Head of caudate nucleus (tissue), 42 donors: ENCODE results near the gene NKIRAS1.
"Not testable (repeated sequence)": the region's sequence is repeated elsewhere in the genome, so short reads cannot be mapped to it uniquely, and the experiment has no call there.

ENCODE experiments used
- DNase-seq, 42 donors: peaks; one replicate each; pipeline versions ENCODE4 v3.0.0 to v3.0.0-alpha.2; 2020 to 2021; ENCODE audit warnings: mixed read lengths in 7 of 42
- intact Hi-C: fragments of 100-400 bp; cut with DNase I; formaldehyde crosslinking; loops from one replicate; pipeline ENCODE4 v1.15.0; 2022

NKIRAS1 gene

DNA sequence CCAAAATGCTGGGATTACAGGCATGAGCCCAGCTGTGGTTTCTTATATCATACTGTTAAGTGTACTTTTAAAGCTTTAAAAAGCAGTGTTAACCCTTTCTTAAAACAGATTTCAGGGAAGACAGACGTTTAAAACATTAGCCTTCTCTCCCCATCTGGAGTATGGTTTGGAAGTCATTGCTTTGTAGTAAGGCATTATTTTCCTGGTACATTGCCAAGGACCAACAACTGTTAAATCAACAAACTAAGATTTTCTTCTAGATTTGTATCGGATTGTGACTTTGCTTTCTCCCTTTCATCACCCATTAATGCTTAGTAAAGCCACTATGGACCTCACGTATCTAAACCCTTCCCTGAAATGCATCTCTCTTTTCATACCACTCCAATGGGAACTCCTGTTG, 60.5 kb downstream of the NKIRAS1 start:
- DNase-seq, result no peak
- intact Hi-C loops, result no loop called here

DNA sequence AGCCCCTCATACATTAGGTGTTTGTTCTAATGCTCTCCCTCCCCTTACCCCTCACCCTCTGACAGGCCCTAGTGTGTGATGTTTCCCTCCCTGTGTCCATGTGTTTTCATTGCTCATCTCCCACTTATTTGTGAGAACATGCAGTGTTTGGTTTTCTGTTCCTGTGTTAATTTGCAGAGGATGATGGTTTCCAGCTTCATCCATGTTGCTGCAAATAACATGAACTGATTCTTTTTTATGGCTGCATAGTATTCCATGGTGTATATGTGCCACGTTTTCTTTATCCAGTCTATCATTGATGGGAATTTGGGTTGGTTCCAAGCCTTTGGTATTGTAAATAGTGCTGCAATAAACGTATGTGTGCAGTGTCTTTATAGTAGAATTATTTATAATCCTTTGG, 67.3 kb downstream of the NKIRAS1 start:
- intact Hi-C loops, DNase-seq: not testable (repeated sequence)

DNA sequence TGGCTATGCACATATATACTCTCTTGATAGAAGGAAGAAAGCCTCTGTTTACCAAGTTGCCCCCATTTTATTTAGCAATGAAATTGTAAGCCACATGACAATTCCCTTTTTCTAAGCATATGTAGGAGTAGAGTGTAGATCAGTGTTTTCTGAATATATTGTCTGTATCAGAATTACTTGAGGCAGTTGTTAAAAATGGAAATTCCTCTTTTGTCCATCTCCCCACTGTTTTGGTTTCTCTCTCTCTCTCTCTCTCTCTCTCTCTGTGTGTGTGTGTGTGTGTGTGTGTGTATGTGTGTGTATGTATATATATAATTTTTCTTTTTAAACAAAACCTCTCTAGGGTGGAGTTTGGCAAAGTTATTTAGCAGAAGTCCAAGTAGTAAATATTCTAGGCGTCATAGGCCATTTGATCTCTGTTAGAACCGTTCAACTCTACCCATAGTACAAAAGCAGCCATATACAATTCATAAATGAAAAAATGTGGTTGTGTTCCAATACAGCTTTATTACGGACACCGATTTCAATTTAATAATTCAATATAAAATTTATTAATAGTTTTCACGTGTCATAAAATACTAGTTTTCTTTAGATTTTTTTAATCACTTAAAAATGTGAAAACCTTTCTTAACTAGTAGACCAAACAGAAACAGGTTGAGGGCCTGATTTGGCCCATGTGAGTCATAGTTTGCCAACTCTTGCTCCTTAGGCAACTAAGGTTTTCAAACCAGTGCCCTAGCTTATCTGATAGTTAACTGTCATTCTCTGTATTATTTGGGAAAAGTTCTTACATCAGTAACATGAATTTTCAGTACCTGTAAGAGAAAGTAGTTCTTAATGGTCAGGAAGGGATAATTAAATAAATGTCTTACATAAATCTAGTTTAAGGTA, 71.2 kb downstream of the NKIRAS1 start:
- no peak for DNase-seq

GRCh38 chr3:23843869-23844268, 72.9 kb downstream of the NKIRAS1 start:
- DNase-seq, result no peak
- intact Hi-C loops, result no loop called here

More for the DNA sequence above, 71.2 kb downstream of the NKIRAS1 start:
- intact Hi-C loops, result no loop called here
